Measurements from ENCODE around the gene FNDC3A. TPM values are rescaled to one million over a fixed set of nuclear protein-coding genes. Genes with fewer than 3 reads are reported as not detected.

The FNDC3A gene
- total RNA-seq, 4 donors from 2014 or later = 37.0 to 39.4 (median 38.6) TPM

- WGBS = 92% methylated on average over 1 of the region's 1 CpG
- no peaks in the 10 kb centered on the region for H3K27me3 ChIP-seq
These were observed 77.5 kb downstream of the FNDC3A start for GRCh38 chr13:49053215-49053614.

GRCh38 chr13:49053906-49054305 is 78.2 kb downstream of the FNDC3A start:
- TF ChIP-seq EP300 (IDR thresholded peaks at IDR 0.05) (no peak), POLR2AphosphoS5 (IDR thresholded peaks at IDR 0.05) (no peak), CTCF (IDR thresholded peaks at IDR 0.05) (no peak), POLR2A (IDR thresholded peaks at IDR 0.05; ENCODE audit: low read depth) (no peak)
- no peaks in the 10 kb centered on the region for H3K36me3 ChIP-seq
- H3K4me3 ChIP-seq = no peak overlapping the region
- no peaks in the 10 kb centered on the region for H3K4me1 ChIP-seq
- DNase-seq (ENCODE audit: extremely low spot score) = no peak
- intact Hi-C loops (cut with DNase I) = no loop called here
- no peaks in the 10 kb centered on the region for H3K9me3 ChIP-seq
- H3K27me3 ChIP-seq = no peaks in the 10 kb centered on the region
- WGBS = 93% methylated on average over 1 of the region's 1 CpG
- H3K27ac ChIP-seq (replicated peaks in 1 of 4) = no peak overlapping the region

More at GRCh38 chr13:49053215-49053614, 77.5 kb downstream of the FNDC3A start:
- Histone ChIP-seq H3K36me3 (no peaks in the 10 kb centered on the region), H3K27ac (replicated peaks in 1 of 4) (no peak overlapping the region), H3K4me1 (no peaks in the 10 kb centered on the region), H3K4me3 (no peak overlapping the region), H3K9me3 (no peaks in the 10 kb centered on the region)
- DNase-seq (ENCODE audit: extremely low spot score) = no peak
- intact Hi-C loops (cut with DNase I) = no loop called here
- TF ChIP-seq EP300 (IDR thresholded peaks at IDR 0.05) = no peak
- TF ChIP-seq POLR2AphosphoS5 (IDR thresholded peaks at IDR 0.05) = no peak
- no peak for TF ChIP-seq POLR2A (IDR thresholded peaks at IDR 0.05; ENCODE audit: low read depth)
- no peak for TF ChIP-seq CTCF (IDR thresholded peaks at IDR 0.05)

- Histone ChIP-seq H3K27ac (replicated peaks in 1 of 4) (no peak overlapping the region), H3K4me3 (no peak overlapping the region), H3K36me3 (no peaks in the 10 kb centered on the region), H3K9me3 (no peaks in the 10 kb centered on the region), H3K27me3 (no peaks in the 10 kb centered on the region), H3K4me1 (no peaks in the 10 kb centered on the region)
- DNase-seq (ENCODE audit: extremely low spot score) = no peak
- intact Hi-C loops (cut with DNase I) = no loop called here
- WGBS = 97% methylated on average over 4 of the region's 4 CpGs
- no peak for TF ChIP-seq POLR2A (IDR thresholded peaks at IDR 0.05; ENCODE audit: low read depth)
These were observed 79.3 kb downstream of the FNDC3A start for GRCh38 chr13:49055021-49055420.

GRCh38 chr13:49057176-49057575 is 81.5 kb downstream of the FNDC3A start:
- Histone ChIP-seq H3K9me3 (no peaks in the 10 kb centered on the region), H3K27ac (replicated peaks in 1 of 4) (no peak overlapping the region), H3K27me3 (no peaks in the 10 kb centered on the region), H3K36me3 (no peaks in the 10 kb centered on the region), H3K4me3 (no peak overlapping the region), H3K4me1 (peaks cover 0 to 5% (median 0%) of the 10 kb centered on the region in 4 donors)
- WGBS = 86% methylated on average over 3 of the region's 3 CpGs
- intact Hi-C loops (cut with DNase I) = no loop called here
- DNase-seq (ENCODE audit: extremely low spot score) = no peak
- no peak for TF ChIP-seq EP300 (IDR thresholded peaks at IDR 0.05)
- no peak for TF ChIP-seq CTCF (IDR thresholded peaks at IDR 0.05)
- no peak for TF ChIP-seq POLR2AphosphoS5 (IDR thresholded peaks at IDR 0.05)
- no peak for TF ChIP-seq POLR2A (IDR thresholded peaks at IDR 0.05; ENCODE audit: low read depth)

GRCh38 chr13:49058761-49059160 is 83.0 kb downstream of the FNDC3A start:
- no peak for TF ChIP-seq CTCF (IDR thresholded peaks at IDR 0.05)
- TF ChIP-seq POLR2A (IDR thresholded peaks at IDR 0.05; ENCODE audit: low read depth) = no peak
- no peak for TF ChIP-seq EP300 (IDR thresholded peaks at IDR 0.05)
- TF ChIP-seq POLR2AphosphoS5 (IDR thresholded peaks at IDR 0.05) = no peak
- intact Hi-C loops (cut with DNase I) = no loop called here
- Histone ChIP-seq H3K4me3 (no peak overlapping the region), H3K9me3 (no peaks in the 10 kb centered on the region), H3K27ac (replicated peaks in 1 of 4) (no peak overlapping the region), H3K27me3 (no peaks in the 10 kb centered on the region), H3K36me3 (no peaks in the 10 kb centered on the region), H3K4me1 (peaks cover 0 to 13% (median 4%) of the 10 kb centered on the region in 4 donors)
- no peak for DNase-seq (ENCODE audit: extremely low spot score)

Measured in esophagus muscularis mucosa (tissue), 4 donors.